Measurements from ENCODE around the gene LINC01488. TPM values are rescaled to one million over a fixed set of nuclear protein-coding genes. Genes with fewer than 3 reads are reported as not detected.

Gene LINC01488
- total and polyA plus RNA-seq, 7 donors, result 0.36 TPM; not detected in 6

DNA sequence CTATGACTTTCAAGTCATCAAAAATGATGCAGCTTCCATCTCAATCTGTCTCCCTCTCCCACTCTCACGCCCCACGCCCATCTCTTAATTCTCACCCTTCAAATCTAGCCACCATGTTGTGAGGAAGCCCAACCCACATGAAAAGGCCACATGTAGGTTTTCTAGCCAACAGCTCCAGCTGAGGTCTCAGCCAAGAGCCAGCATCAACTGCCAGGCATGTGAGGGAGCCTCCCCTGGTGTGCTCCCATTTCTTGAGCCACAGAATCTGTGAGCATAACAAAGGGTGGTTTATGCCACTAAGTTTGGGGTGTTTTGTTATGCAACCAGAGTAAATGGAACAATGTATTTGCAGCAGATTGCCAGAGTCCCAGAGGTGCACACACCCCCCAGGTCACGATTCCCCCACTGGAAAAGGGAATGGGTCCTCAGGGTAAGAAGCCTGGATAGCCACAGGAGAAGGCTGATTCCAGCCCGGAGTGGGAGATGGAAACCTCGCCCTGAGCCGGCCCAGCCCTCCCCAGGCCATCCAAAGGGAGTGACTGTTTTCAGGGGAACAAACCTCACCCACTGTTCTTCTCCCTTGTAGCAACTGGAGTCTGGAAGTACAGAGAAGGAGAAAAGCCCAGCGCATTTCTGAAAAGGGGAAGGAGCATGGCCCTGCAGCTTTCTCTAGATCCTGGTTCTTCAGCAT lies 20.0 kb upstream of the LINC01488 start:
- TF ChIP-seq, protein P1, sequence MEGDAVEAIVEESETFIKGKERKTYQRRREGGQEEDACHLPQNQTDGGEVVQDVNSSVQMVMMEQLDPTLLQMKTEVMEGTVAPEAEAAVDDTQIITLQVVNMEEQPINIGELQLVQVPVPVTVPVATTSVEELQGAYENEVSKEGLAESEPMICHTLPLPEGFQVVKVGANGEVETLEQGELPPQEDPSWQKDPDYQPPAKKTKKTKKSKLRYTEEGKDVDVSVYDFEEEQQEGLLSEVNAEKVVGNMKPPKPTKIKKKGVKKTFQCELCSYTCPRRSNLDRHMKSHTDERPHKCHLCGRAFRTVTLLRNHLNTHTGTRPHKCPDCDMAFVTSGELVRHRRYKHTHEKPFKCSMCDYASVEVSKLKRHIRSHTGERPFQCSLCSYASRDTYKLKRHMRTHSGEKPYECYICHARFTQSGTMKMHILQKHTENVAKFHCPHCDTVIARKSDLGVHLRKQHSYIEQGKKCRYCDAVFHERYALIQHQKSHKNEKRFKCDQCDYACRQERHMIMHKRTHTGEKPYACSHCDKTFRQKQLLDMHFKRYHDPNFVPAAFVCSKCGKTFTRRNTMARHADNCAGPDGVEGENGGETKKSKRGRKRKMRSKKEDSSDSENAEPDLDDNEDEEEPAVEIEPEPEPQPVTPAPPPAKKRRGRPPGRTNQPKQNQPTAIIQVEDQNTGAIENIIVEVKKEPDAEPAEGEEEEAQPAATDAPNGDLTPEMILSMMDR (IDR thresholded peaks at IDR 0.05), result no peak
- TF ChIP-seq EP300 (IDR thresholded peaks at IDR 0.05), result no peak
- no peak for TF ChIP-seq POLR2AphosphoS5 (IDR thresholded peaks at IDR 0.05)
- no peak for TF ChIP-seq POLR2A (IDR thresholded peaks at IDR 0.05)
- intact Hi-C loops (cut with DNase I), result no loop called here
- H3K36me3 ChIP-seq, result no peaks in the 10 kb centered on the region
- peaks cover 0 to 14% (median 4%) of the 10 kb centered on the region in 4 donors for H3K9me3 ChIP-seq
- no peaks in the 10 kb centered on the region for H3K27me3 ChIP-seq
- H3K4me3 ChIP-seq, result no peak overlapping the region
- 88 to 94% methylated on average over 7 of the region's 7 CpGs for WGBS, 2 donors
- no peak for DNase-seq
- no peak overlapping the region for H3K27ac ChIP-seq
- peaks cover 0 to 17% (median 12%) of the 10 kb centered on the region in 4 donors for H3K4me1 ChIP-seq

DNA sequence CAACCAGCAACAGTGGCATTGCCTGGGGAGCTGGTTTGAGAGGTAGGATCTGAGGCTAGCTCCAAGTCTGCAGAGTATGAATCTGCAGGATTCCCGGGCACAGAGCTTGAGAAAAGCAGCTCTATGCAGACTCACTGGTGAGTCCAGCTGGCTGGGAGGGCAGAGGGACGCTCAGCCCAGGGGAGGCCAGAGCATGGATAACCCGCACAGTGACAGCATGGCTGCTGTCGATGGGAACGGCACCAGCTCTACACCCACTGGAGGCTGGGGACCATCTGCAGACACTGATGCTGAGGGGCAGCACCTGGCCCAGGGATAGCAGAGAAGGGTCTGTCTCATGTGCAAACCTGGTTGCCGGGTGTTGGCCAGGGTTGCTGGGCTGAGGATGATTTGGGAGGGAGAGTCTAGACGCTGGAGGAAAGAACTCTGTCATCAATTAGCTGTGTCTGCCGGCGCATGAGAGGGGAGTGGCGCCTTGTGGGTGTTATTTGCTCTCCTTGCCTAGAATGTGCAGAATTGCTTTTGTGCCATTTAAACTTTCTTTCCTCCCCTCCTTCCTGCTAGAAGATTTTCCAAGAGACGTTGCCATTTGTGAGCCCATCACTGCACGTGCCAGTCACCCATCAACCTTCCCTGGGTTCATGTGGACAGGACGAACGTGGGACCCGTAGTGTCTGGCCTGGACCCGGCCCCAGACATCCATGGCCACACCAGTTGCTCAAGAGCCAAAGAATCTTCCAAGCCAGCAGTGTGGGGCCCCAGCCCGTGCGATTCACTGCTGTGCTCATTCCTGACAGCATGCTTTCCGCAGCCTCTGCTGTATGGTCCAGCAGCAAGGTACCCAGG lies 19.1 kb upstream of the LINC01488 start:
- Histone ChIP-seq H3K4me1 (peaks cover 0 to 17% (median 12%) of the 10 kb centered on the region in 4 donors), H3K27me3 (no peaks in the 10 kb centered on the region), H3K27ac (peak overlapping the region in 2 of 4 donors; percentile 20 to 34), H3K4me3 (no peak overlapping the region), H3K9me3 (peaks cover 0 to 10% (median 2%) of the 10 kb centered on the region in 4 donors), H3K36me3 (no peaks in the 10 kb centered on the region)
- no peak for DNase-seq
- TF ChIP-seq POLR2AphosphoS5 (IDR thresholded peaks at IDR 0.05) (no peak), EP300 (IDR thresholded peaks at IDR 0.05) (no peak), POLR2A (IDR thresholded peaks at IDR 0.05) (no peak)
- TF ChIP-seq, protein P1 (IDR thresholded peaks at IDR 0.05), result no peak
- intact Hi-C loops (cut with DNase I), result no loop called here
- WGBS, 2 donors, result 40 to 70% methylated on average over 19 of the region's 19 CpGs

DNA sequence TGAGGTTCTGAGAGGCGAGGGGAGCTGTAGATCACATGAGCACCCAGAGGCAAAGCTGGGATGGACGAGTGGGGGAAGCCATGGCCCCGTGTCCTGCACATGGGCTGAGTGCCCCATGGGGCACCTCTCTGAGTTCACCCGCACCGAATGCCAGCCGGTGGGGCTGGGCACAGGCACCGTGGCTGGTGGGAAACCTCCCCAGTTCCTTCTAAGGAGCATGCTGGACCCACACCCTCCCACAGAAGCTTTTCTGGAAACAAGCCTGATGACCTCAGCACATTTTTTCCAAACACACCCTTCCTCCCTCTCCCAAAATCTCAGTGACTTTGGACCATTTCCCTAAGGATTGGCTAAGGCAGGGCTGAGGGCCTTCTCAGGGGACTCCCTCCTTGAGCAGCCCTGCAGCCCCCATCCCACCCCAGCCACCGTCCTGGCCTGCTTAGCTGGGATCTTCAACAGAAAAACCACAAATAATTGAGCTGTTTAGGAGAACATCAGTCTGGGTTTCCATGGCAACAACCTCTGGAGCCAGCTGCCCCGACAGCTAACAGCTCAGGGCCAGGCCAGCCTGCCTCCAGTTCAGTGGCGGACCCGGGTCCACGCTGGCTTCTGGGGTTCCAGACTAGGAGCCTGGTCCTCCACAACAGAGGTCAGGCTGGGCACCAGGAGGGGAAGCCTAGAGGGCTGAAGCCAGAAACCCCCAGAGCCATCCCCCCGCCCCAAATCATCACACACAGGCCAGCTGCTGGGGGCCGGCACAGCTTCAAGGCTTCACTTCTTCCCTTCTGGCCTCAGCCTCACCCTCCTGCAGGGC lies 18.1 kb upstream of the LINC01488 start:
- intact Hi-C loops (cut with DNase I), result no loop called here
- peaks cover 0 to 17% (median 12%) of the 10 kb centered on the region in 4 donors for H3K4me1 ChIP-seq
- H3K27me3 ChIP-seq, result no peaks in the 10 kb centered on the region
- no peaks in the 10 kb centered on the region for H3K36me3 ChIP-seq
- WGBS, 2 donors, result 52 to 65% methylated on average over 14 of the region's 14 CpGs
- H3K27ac ChIP-seq, result peak overlapping the region in 3 of 4 donors; percentile 20 to 34 (median 20)
- H3K9me3 ChIP-seq, result peaks cover 0 to 6% (median 2%) of the 10 kb centered on the region in 4 donors
- no peak for DNase-seq
- TF ChIP-seq POLR2A (IDR thresholded peaks at IDR 0.05) (no peak), EP300 (IDR thresholded peaks at IDR 0.05) (no peak), POLR2AphosphoS5 (IDR thresholded peaks at IDR 0.05) (no peak)
- no peak overlapping the region for H3K4me3 ChIP-seq

DNA sequence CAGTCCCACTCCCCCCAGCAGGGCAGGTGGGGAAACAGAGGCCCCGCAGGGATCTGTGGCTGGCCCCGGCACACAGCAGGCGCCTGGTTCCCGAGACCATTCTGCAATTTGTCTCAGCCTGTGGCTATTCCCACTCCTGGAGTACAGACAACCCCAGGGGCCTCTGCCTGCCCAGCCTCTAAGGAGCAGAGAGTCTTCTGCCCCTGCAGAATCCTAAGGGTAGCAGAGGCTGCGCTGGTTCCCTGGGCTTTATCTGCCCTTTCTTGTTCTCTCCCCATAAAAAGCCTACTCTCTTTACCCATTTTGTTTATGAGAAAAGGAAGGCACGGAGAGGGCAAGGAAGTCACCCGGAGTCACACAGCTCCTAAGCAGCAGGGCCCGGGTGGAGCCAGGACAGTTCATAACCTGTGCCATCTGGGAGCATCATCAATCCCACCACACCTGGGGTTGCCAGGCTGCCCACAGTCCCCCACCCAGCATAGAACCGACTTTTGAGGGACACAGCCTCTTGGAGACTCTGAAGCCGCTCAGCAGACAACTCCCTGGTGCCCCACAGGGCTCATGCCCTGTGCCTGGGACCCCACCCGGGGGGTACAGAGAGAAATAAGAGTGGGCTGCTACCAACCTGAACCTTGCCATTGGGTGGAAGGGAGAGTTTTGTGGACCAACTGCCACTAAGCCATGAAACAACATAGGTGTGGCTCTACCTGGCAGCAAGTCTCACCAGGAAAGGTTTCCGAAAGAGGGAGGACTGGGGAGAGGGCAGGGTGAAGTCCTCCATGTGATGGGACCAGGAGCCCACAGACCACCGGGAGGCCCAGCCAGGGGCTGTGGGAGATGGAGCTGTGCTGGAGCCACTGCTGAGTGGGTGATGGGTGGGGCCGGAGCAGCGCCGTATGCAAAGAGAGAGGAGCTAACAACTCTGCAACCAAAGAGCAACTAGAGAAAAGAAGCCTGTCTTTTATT lies 17.2 kb upstream of the LINC01488 start:
- peaks cover 0 to 6% (median 2%) of the 10 kb centered on the region in 4 donors for H3K9me3 ChIP-seq
- H3K4me3 ChIP-seq, result no peak overlapping the region
- H3K27me3 ChIP-seq, result no peaks in the 10 kb centered on the region
- H3K4me1 ChIP-seq, result peaks cover 0 to 17% (median 12%) of the 10 kb centered on the region in 4 donors
- peak overlapping the region in 2 of 4 donors; percentile 20 to 34 for H3K27ac ChIP-seq
- TF ChIP-seq, protein P1 (IDR thresholded peaks at IDR 0.05), result no peak
- no peak for TF ChIP-seq POLR2AphosphoS5 (IDR thresholded peaks at IDR 0.05)
- no peaks in the 10 kb centered on the region for H3K36me3 ChIP-seq
- intact Hi-C loops (cut with DNase I), result no loop called here
- 32 to 74% methylated on average over 16 of the region's 16 CpGs for WGBS, 2 donors
- DNase-seq, result no peak

All from sigmoid colon (tissue), 7 donors.